GM19099 (cell line): ENCODE measurements around the gene PCMTD2.

Experiments used
- POLR2A ChIP-seq: IDR thresholded peaks from 3 replicates; pipeline ENCODE4 v1.6.1; 2011; ENCODE audit warnings: low read depth; ENCODE audit not compliant: insufficient read length; ENCODE audit errors: extremely low read depth

The PCMTD2 gene

DNA sequence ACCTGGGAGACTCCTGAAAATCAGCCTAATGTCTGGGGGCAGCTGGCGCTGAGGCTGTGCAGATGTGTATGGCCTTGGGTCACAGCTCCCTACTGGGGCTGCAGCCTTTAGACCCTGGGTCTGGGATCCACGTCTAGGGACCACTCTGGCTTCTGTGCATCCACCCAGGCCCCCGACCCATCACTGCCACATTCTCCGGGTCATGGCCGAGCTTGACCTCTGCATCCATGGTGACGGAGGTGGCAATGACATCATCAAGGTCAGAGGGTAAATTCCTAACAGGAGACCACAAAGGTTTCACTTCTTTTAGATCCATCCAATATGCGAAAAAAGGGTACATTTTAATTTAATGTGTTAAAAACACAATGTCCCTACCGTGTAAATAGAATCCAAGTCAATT, 14.5 kb upstream of the PCMTD2 start:
- no peak for TF ChIP-seq POLR2A

GRCh38 chr20:64242003-64242796, 13.3 kb upstream of the PCMTD2 start:
- no peak for TF ChIP-seq POLR2A

DNA sequence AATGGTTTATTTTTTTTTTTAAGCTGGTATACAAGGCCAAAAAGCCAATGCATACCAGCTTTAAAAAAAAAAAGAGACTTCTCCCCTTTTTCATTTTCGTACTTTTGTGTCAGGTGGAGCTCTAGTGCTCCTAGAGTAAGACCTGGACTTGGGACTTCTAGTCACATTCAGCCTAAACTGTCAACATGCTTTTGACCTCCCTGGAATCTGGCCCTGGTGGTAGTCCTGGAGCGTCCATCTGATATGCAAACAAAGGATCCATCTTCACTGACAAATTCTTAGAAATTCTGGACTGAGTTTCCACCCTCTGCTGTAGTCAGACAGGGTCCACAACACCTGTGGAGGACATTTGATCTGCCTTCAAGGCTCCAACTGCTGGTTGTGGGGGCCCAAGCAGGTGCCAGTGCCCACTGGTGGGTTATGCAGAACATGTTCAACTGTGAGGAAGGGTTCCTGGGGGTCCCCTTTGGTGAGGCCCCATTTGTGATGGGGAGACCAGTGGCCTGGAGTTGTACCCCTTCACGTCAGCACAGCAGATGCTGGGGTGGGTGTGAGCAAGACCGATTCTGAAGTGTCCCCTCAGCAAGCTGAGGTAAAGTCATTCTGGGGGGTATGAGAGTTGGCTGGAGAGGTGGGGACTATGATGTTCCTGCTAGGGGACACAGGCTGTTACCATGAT, 12.6 kb upstream of the PCMTD2 start:
- TF ChIP-seq POLR2A: no peak

- TF ChIP-seq POLR2A: no peak
Observed at GRCh38 chr20:64244281-64244805, 11.2 kb upstream of the PCMTD2 start.

DNA sequence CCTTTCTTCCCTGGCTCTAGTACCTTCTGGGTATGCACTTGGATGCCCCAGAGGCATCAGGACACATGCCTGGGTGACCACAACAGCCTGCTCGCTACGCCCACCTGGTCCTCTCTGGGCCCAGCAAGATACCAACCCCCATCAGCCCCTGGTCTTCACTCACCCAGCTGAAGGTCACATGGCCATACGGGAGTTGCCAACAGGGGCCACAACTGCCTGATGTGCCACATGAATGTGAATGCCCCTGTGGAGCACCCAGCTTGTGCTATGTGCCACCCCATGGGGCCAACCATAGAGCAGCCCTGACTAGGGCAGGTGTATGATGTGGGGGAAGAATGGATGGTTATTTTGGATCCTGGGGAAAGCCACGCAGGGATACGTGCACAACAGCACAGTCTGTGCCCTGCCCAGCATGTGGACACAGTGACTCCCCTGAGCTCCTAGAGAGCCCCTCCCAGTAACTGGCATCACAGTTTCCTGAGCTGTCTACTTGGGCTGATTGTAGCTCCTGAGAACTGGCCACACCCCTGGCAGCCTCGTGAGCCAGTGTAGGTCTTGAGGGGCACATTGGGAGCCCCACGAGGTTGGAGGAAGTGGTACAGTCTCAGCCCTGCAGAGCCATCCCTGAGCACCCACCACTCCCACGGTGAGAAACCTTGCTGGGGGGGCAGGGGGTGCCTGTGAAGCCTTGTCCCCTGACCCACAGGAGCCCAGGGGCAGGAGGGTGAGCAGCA, 10.5 kb upstream of the PCMTD2 start:
- no peak for TF ChIP-seq POLR2A

- no peak for TF ChIP-seq POLR2A
Observed at GRCh38 chr20:64245746-64246595, 9.6 kb upstream of the PCMTD2 start.

- TF ChIP-seq POLR2A: no peak
Observed at GRCh38 chr20:64246616-64247306, 8.8 kb upstream of the PCMTD2 start.

GRCh38 chr20:64247307-64247618, 8.3 kb upstream of the PCMTD2 start:
- TF ChIP-seq POLR2A: no peak

GRCh38 chr20:64247970-64248841, 7.3 kb upstream of the PCMTD2 start:
- no peak for TF ChIP-seq POLR2A

GRCh38 chr20:64250027-64250426, 5.5 kb upstream of the PCMTD2 start:
- no peak for TF ChIP-seq POLR2A

DNA sequence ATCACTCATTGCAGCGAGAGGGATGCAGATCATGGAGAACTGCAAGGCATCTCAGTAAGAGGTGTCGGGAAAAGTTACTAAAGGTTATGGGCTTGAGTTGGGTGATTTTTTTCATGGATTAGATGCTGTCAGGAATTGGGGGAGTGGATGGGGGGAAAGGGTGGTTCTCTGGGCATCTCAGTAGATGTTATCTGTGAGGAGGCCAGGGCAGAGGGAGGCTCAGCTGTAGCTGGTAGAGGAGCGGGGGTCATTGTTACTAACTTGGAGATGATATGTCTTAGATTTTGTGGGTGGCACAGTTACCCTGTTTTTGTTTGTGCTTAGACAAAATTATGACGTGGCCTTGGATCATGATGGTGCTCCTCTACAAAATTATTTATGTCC, 2.6 kb upstream of the PCMTD2 start:
- no peak for TF ChIP-seq POLR2A

- no peak for TF ChIP-seq POLR2A
Observed at GRCh38 chr20:64253443-64253842, 2.1 kb upstream of the PCMTD2 start.

DNA sequence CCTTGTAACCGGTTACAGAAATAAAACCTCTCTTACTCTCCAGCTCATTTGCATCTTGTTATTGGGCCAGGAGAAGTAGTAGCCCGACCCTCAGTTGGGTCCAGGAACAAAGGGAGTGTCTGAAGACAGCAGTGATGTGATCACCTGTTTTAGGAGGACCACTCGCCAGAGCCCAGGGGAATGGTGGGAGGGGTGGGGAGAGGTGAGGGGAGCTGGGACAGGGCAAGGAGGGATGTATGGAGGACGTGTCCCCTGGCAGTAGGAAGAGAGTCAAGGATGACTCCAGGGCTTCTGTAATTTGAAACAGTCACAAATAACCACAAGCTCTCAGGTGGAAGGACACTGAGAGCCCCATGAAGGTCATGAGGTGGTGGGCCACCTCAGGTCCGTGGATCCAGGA, 1.4 kb upstream of the PCMTD2 start:
- no peak for TF ChIP-seq POLR2A

- TF ChIP-seq POLR2A: no peak
Observed at GRCh38 chr20:64254571-64255360, 782 bp upstream of the PCMTD2 start.
